Measurements from ENCODE around the gene IRF1. TPM values are rescaled to one million over a fixed set of nuclear protein-coding genes. Genes with fewer than 3 reads are reported as not detected.

The IRF1 gene, protein sequence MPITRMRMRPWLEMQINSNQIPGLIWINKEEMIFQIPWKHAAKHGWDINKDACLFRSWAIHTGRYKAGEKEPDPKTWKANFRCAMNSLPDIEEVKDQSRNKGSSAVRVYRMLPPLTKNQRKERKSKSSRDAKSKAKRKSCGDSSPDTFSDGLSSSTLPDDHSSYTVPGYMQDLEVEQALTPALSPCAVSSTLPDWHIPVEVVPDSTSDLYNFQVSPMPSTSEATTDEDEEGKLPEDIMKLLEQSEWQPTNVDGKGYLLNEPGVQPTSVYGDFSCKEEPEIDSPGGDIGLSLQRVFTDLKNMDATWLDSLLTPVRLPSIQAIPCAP
- total RNA-seq (2013), result 238 TPM
- 100 to 1,000 TPM; 125 to 363 (median 129) TPM for polyA plus RNA-seq
- polyA minus RNA-seq, result 277 and 433 TPM in 2 replicates
- 144 to 643 (median 349) reads per million in 11 experiments for total RNA-seq

GRCh38 chr5:132490484-132491367 is at the start of gene IRF1:
Gene IRF1, minus strand, starts transcription at chr5:132490773. Its CDS starts 1,295 bp downstream, at chr5:132489478.
- Histone ChIP-seq H3K36me3 (replicated peaks in 1 of 2; ENCODE audit: control insufficient read depth in 1 of 2, insufficient read depth in 2 of 2, low read length in 2 of 2) (peaks cover 35 to 40% of the 10 kb centered on the region in 2 donors), H3K9ac (ENCODE audit: insufficient read depth, low read length, poor library complexity, severe bottlenecking) (peak within 1 kb of the TSS; percentile 94), H3K4me1 (ENCODE audit: control insufficient read depth in 1 of 2, insufficient read depth in 2 of 2, low read length in 2 of 2) (peaks cover 71 to 85% of the 10 kb centered on the region in 2 donors), H2AFZ (ENCODE audit: insufficient read depth, low read depth, low read length, poor library complexity, severe bottlenecking) (peak within 1 kb of the TSS; percentile 28), H3K4me2 (replicated peaks; ENCODE audit: extremely low read depth, low read length, poor library complexity, severe bottlenecking) (peak within 1 kb of the TSS; percentile 100), H3K4me3 (replicated peaks in 1 of 3; ENCODE audit: low read depth in 2 of 3, low read length in 3 of 3) (peak within 1 kb of the TSS; percentile 88 to 98 (median 91)), H4K20me1 (ENCODE audit: insufficient read depth, low read length) (peaks cover 48% of the 10 kb centered on the region), H3K27me3 (ENCODE audit: control insufficient read depth in 2 of 2, insufficient read depth in 2 of 2, low read length in 2 of 2) (no peaks in the 10 kb centered on the region), H3K79me2 (ENCODE audit: insufficient read depth, low read length) (peaks cover 84% of the 10 kb centered on the region), H3K27ac (ENCODE audit: low read depth in 1 of 2, low read length in 2 of 2) (peak within 1 kb of the TSS; percentile 90 to 97), H3K9me3 (replicated peaks in 1 of 2; ENCODE audit: control insufficient read depth in 1 of 2, insufficient read depth in 1 of 2, low read length in 2 of 2) (no peaks in the 10 kb centered on the region)
- H3K9me3 Mint-ChIP-seq, result peaks cover 0 to 4% (median 0%) of the 10 kb centered on the region in 7 donors
- H3K27me3 Mint-ChIP-seq (ENCODE audit: low read depth in 3 of 3), result no peaks in the 10 kb centered on the region
- H3K4me3 Mint-ChIP-seq, result peak within 1 kb of the TSS; percentile 97 to 98
- under 1% methylated on average over 79 of the region's 87 CpGs for WGBS (ENCODE audit: insufficient coverage)
- peaks cover 75% of the 10 kb centered on the region for H3K4me1 Mint-ChIP-seq
- H3K27ac Mint-ChIP-seq, result peak within 1 kb of the TSS; percentile 94 to 98 (median 97)
- intact Hi-C loops (cut with micrococcal nuclease), result loop anchor here (5.0 to 10.0 kb wide), 3 partner anchors 63 to 953 kb away; partner anchors contain the start of gene SLC22A4 (in 1 of the 2)
- DNase-seq, result peak; percentile 95 to 97 (median 97)
- H3K36me3 Mint-ChIP-seq, result peaks cover 40 to 41% of the 10 kb centered on the region in 2 donors
- no peak for TF ChIP-seq CTCF (IDR thresholded peaks at IDR 0.05)

GRCh38 chr5:132540149-132540548 is 49.6 kb upstream of the IRF1 start:
- no peak for DNase-seq
- Histone ChIP-seq H3K4me1 (ENCODE audit: control insufficient read depth in 1 of 2, insufficient read depth in 2 of 2, low read length in 2 of 2) (no peaks in the 10 kb centered on the region), H2AFZ (ENCODE audit: insufficient read depth, low read depth, low read length, poor library complexity, severe bottlenecking) (no peak overlapping the region), H3K36me3 (replicated peaks in 1 of 2; ENCODE audit: control insufficient read depth in 1 of 2, insufficient read depth in 2 of 2, low read length in 2 of 2) (no peaks in the 10 kb centered on the region), H3K79me2 (ENCODE audit: insufficient read depth, low read length) (no peaks in the 10 kb centered on the region), H3K9me3 (replicated peaks in 1 of 2; ENCODE audit: control insufficient read depth in 1 of 2, insufficient read depth in 1 of 2, low read length in 2 of 2) (no peaks in the 10 kb centered on the region), H4K20me1 (ENCODE audit: insufficient read depth, low read length) (no peaks in the 10 kb centered on the region), H3K27ac (ENCODE audit: low read depth in 1 of 2, low read length in 2 of 2) (no peak overlapping the region), H3K4me3 (replicated peaks in 1 of 3; ENCODE audit: low read depth in 2 of 3, low read length in 3 of 3) (no peak overlapping the region), H3K4me2 (replicated peaks; ENCODE audit: extremely low read depth, low read length, poor library complexity, severe bottlenecking) (no peak overlapping the region), H3K27me3 (ENCODE audit: control insufficient read depth in 2 of 2, insufficient read depth in 2 of 2, low read length in 2 of 2) (no peaks in the 10 kb centered on the region), H3K9ac (ENCODE audit: insufficient read depth, low read length, poor library complexity, severe bottlenecking) (no peak overlapping the region)
- H3K36me3 Mint-ChIP-seq, result no peaks in the 10 kb centered on the region
- H3K27me3 Mint-ChIP-seq (ENCODE audit: low read depth in 3 of 3), result peaks cover 3 to 6% (median 5%) of the 10 kb centered on the region in 3 donors
- H3K27ac Mint-ChIP-seq, result no peak overlapping the region
- peaks cover 0 to 2% (median 0%) of the 10 kb centered on the region in 7 donors for H3K9me3 Mint-ChIP-seq
- intact Hi-C loops (cut with micrococcal nuclease), result no loop called here
- WGBS (ENCODE audit: insufficient coverage), result 93% methylated on average over 4 of the region's 5 CpGs
- H3K4me1 Mint-ChIP-seq, result no peaks in the 10 kb centered on the region
- TF ChIP-seq CTCF (IDR thresholded peaks at IDR 0.05), result no peak
- H3K4me3 Mint-ChIP-seq, result no peak overlapping the region
